Small intestine (tissue), 7 donors: ENCODE data around the gene MBL2. TPM values are rescaled to one million over a fixed set of nuclear protein-coding genes. Genes with fewer than 3 reads are reported as not detected.

Experiments used
- DNase-seq, 2 donors: peaks; one replicate each; pipeline versions ENCODE4 v3.0.0 to v3.0.0-alpha.2; 2013
- FAIRE-seq: peaks from 2 replicates; lab custom pipeline; 2012; peaks lifted over from hg19 to GRCh38; lab: Jason Lieb, UNC
- H3K27ac ChIP-seq, 3 donors: one replicate each; pipeline ENCODE4 v1.5.1; 2013; ENCODE audit warnings: low read length in 2 of 3, mild to moderate bottlenecking in 2 of 3, control low read depth in 1 of 3, inconsistent platforms in 1 of 3, low read depth in 1 of 3, moderate library complexity in 1 of 3
- H3K27me3 ChIP-seq, 3 donors: one replicate each; pipeline ENCODE4 v1.6.1; 2013; ENCODE audit warnings: low read length in 3 of 3, inconsistent platforms in 1 of 3; ENCODE audit not compliant: control insufficient read depth in 3 of 3, insufficient read depth in 3 of 3
- H3K36me3 ChIP-seq, 3 donors: one replicate each; pipeline ENCODE4 v1.6.1; 2013; ENCODE audit warnings: low read length in 3 of 3, inconsistent platforms in 1 of 3, low read depth in 1 of 3, mild to moderate bottlenecking in 1 of 3, moderate library complexity in 1 of 3; ENCODE audit not compliant: control insufficient read depth in 3 of 3, insufficient read depth in 2 of 3
- H3K4me1 ChIP-seq, 3 donors: one replicate each; pipeline ENCODE4 v1.6.1; 2013; ENCODE audit warnings: low read length in 2 of 3, inconsistent platforms in 1 of 3, low read depth in 1 of 3, mild to moderate bottlenecking in 1 of 3, moderate library complexity in 1 of 3; ENCODE audit not compliant: control insufficient read depth in 3 of 3, insufficient read depth in 2 of 3
- H3K4me3 ChIP-seq, 3 donors: one replicate each; pipeline ENCODE4 v1.5.1; 2013; ENCODE audit warnings: low read length in 3 of 3, control low read depth in 1 of 3, inconsistent platforms in 1 of 3, low read depth in 1 of 3, mild to moderate bottlenecking in 1 of 3, moderate library complexity in 1 of 3
- H3K9me3 ChIP-seq, 2 donors: one replicate each; pipeline ENCODE4 v1.6.1; 2013; ENCODE audit warnings: low read depth in 1 of 2, low read length in 1 of 2; ENCODE audit not compliant: control insufficient read depth in 2 of 2, insufficient read depth in 1 of 2
- WGBS, 3 donors: extraction: QIAGEN DNeasy Blood & Tissue Kit; methylation state at CpG; one replicate each; pipeline ENCODE4 v1.1.7; 2013; 5-methylcytosine and 5-hydroxymethylcytosine counted together
- polyA plus RNA-seq, 4 donors: library from polyadenylated mRNA; stranded (reverse) in 3 of 4; unstranded in 1 of 4; fragments of 200-250 nt in 3 of 4; fragments of 120-200 nt in 1 of 4; gene quantifications; one replicate each; pipeline versions ENCODE4 v1.2.1 to v1.2.3, GENCODE V29; 2013
- donor health status: healthy with polysubstance abuse.
- donor health status: control.
- donor health status: control.
- donor health status: Bipolar disorder and iron deficiency.
- donor health status: healthy.

MBL2 gene
- polyA plus RNA-seq, 4 donors, result 0.01 TPM; not detected in 3

GRCh38 chr10:52752801-52753445 is 19.7 kb downstream of the MBL2 start:
- no peak for DNase-seq
- Histone ChIP-seq H3K27me3 (peaks cover 0 to 3% (median 0%) of the 10 kb centered on the region in 3 donors), H3K4me1 (no peaks in the 10 kb centered on the region), H3K36me3 (no peaks in the 10 kb centered on the region), H3K27ac (no peak overlapping the region), H3K9me3 (no peaks in the 10 kb centered on the region), H3K4me3 (no peak overlapping the region)
- WGBS, 3 donors, result 89 to 94% (median 89%) methylated on average over 3 of the region's 3 CpGs
- no peak for FAIRE-seq

GRCh38 chr10:52752261-52752660 is 20.3 kb downstream of the MBL2 start:
- Histone ChIP-seq H3K9me3 (no peaks in the 10 kb centered on the region), H3K27ac (no peak overlapping the region), H3K27me3 (peaks cover 0 to 3% (median 0%) of the 10 kb centered on the region in 3 donors), H3K4me3 (no peak overlapping the region), H3K4me1 (no peaks in the 10 kb centered on the region), H3K36me3 (no peaks in the 10 kb centered on the region)
- 58 to 95% (median 78%) methylated on average over 1 of the region's 1 CpG for WGBS, 3 donors
- DNase-seq, result no peak
- FAIRE-seq, result no peak

GRCh38 chr10:52751337-52751736 is 21.2 kb downstream of the MBL2 start:
- WGBS, 3 donors, result 82 to 90% (median 86%) methylated on average over 2 of the region's 2 CpGs
- Histone ChIP-seq H3K4me1 (no peaks in the 10 kb centered on the region), H3K27ac (no peak overlapping the region), H3K9me3 (no peaks in the 10 kb centered on the region), H3K27me3 (peaks cover 0 to 3% (median 0%) of the 10 kb centered on the region in 3 donors), H3K36me3 (no peaks in the 10 kb centered on the region), H3K4me3 (no peak overlapping the region)
- FAIRE-seq, result no peak
- no peak for DNase-seq

- WGBS, 3 donors, result 65 to 82% (median 72%) methylated on average over 1 of the region's 1 CpG
Measured at GRCh38 chr10:52750629-52751028, 22.0 kb downstream of the MBL2 start.

GRCh38 chr10:52747694-52748093 is 24.9 kb downstream of the MBL2 start:
- no peak overlapping the region for H3K4me3 ChIP-seq
- WGBS, 3 donors, result 86 to 91% (median 90%) methylated on average over 4 of the region's 4 CpGs
- no peaks in the 10 kb centered on the region for H3K36me3 ChIP-seq
- H3K9me3 ChIP-seq, result no peaks in the 10 kb centered on the region
- no peaks in the 10 kb centered on the region for H3K4me1 ChIP-seq
- H3K27ac ChIP-seq, result no peak overlapping the region
- peak in 1 of 2 donors; percentile 24 for DNase-seq
- H3K27me3 ChIP-seq, result peaks cover 0 to under 1% (median 0%) of the 10 kb centered on the region in 3 donors
- no peak for FAIRE-seq

More at GRCh38 chr10:52750629-52751028, 22.0 kb downstream of the MBL2 start:
- no peak for DNase-seq
- FAIRE-seq, result no peak
- no peak overlapping the region for H3K27ac ChIP-seq
- H3K9me3 ChIP-seq, result no peaks in the 10 kb centered on the region
- H3K4me3 ChIP-seq, result no peak overlapping the region
- no peaks in the 10 kb centered on the region for H3K4me1 ChIP-seq
- H3K27me3 ChIP-seq, result peaks cover 0 to 3% (median 0%) of the 10 kb centered on the region in 3 donors
- H3K36me3 ChIP-seq, result no peaks in the 10 kb centered on the region

GRCh38 chr10:52746169-52746568 is 26.4 kb downstream of the MBL2 start:
- 63 to 84% (median 67%) methylated on average over 5 of the region's 5 CpGs for WGBS, 3 donors
- H3K4me3 ChIP-seq, result no peak overlapping the region
- peak in 1 of 2 donors; percentile 9 for DNase-seq
- no peaks in the 10 kb centered on the region for H3K36me3 ChIP-seq
- no peaks in the 10 kb centered on the region for H3K4me1 ChIP-seq
- FAIRE-seq, result no peak
- no peak overlapping the region for H3K27ac ChIP-seq
- no peaks in the 10 kb centered on the region for H3K9me3 ChIP-seq
- H3K27me3 ChIP-seq, result no peaks in the 10 kb centered on the region

- no peak overlapping the region for H3K4me3 ChIP-seq
Measured at GRCh38 chr10:52744057-52744805, 28.4 kb downstream of the MBL2 start.

GRCh38 chr10:52742731-52743130 is 29.9 kb downstream of the MBL2 start:
- DNase-seq (no peak), FAIRE-seq (no peak)
- H3K27me3 ChIP-seq, result no peaks in the 10 kb centered on the region
- no peak overlapping the region for H3K27ac ChIP-seq
- no peaks in the 10 kb centered on the region for H3K9me3 ChIP-seq
- no peak overlapping the region for H3K4me3 ChIP-seq
- no peaks in the 10 kb centered on the region for H3K4me1 ChIP-seq
- 54 to 63% (median 55%) methylated on average over 3 of the region's 3 CpGs for WGBS, 3 donors
- H3K36me3 ChIP-seq, result no peaks in the 10 kb centered on the region

More at GRCh38 chr10:52744057-52744805, 28.4 kb downstream of the MBL2 start:
- no peaks in the 10 kb centered on the region for H3K4me1 ChIP-seq
- no peaks in the 10 kb centered on the region for H3K27me3 ChIP-seq
- H3K27ac ChIP-seq, result no peak overlapping the region
- H3K36me3 ChIP-seq, result no peaks in the 10 kb centered on the region
- 78 to 89% (median 78%) methylated on average over 8 of the region's 8 CpGs for WGBS, 3 donors
- FAIRE-seq, result no peak
- DNase-seq, result no peak
- H3K9me3 ChIP-seq, result no peaks in the 10 kb centered on the region
